SH-SY5Y (cell line): ENCODE measurements around the gene LEAP2.

ENCODE experiments used
- GATA2 ChIP-seq: IDR thresholded peaks from 2 replicates; pipeline ENCODE4 v1.6.1; 2011; ENCODE audit warnings: mild to moderate bottlenecking, low read depth, low read length
- GATA3 ChIP-seq: IDR thresholded peaks from 2 replicates; pipeline ENCODE4 v1.6.1; 2011; ENCODE audit warnings: low read depth, mild to moderate bottlenecking, low read length, moderate library complexity

DNA sequence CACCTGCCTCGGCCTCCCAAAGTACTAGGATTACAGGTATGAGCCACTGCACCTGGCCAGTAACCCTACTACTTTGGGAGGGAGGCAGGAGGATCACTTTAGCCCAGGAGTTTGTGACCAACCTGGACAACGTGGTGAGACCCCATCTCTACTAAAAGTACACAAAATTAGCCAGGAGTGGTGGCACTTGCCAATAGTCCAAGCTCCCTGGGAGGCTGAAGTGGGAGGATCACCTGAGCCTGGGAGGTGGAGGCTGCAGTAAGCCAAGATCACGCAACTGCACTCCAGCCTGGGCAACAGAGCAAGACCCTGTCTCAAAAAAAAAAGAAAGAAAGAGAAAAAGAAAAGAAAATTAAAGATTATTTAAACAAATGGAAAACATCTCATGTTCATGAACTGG lies 17.5 kb upstream of the LEAP2 start:
- TF ChIP-seq GATA2: no peak
- TF ChIP-seq GATA3: no peak
